ENCODE data around the gene KCNMB2. TPM values are rescaled to one million over a fixed set of nuclear protein-coding genes. Genes with fewer than 3 reads are reported as not detected.

KCNMB2 gene
- total RNA-seq, 3 donors from 2014 or later, result 0.19 to 1.3 TPM; not detected in 1

- no peaks in the 10 kb centered on the region for H3K9me3 ChIP-seq
- H3K4me1 ChIP-seq (ENCODE audit: low read depth), result no peaks in the 10 kb centered on the region
- H3K36me3 ChIP-seq (ENCODE audit: low read depth), result no peaks in the 10 kb centered on the region
- intact Hi-C loops (cut with DNase I, micrococcal nuclease), result no loop called here
- ATAC-seq, result peak; percentile 72
- no peak for TF ChIP-seq CTCF (IDR thresholded peaks at IDR 0.05)
- DNase-seq, result peak in 2 of 3 donors; percentile 21 to 30
- no peak overlapping the region for H3K4me3 ChIP-seq
Observed at GRCh38 chr3:178750639-178751300, 214.5 kb downstream of the KCNMB2 start.

GRCh38 chr3:178752843-178753242 lies 216.6 kb downstream of the KCNMB2 start:
- no peaks in the 10 kb centered on the region for H3K4me1 ChIP-seq (ENCODE audit: low read depth)
- TF ChIP-seq CTCF (IDR thresholded peaks at IDR 0.05), result no peak
- H3K36me3 ChIP-seq (ENCODE audit: low read depth), result no peaks in the 10 kb centered on the region
- ATAC-seq, result no peak
- intact Hi-C loops (cut with DNase I, micrococcal nuclease), result no loop called here
- H3K4me3 ChIP-seq, result no peak overlapping the region
- no peaks in the 10 kb centered on the region for H3K9me3 ChIP-seq
- no peak for DNase-seq

GRCh38 chr3:178754852-178755510 lies 218.7 kb downstream of the KCNMB2 start:
- no peak for DNase-seq
- intact Hi-C loops (cut with DNase I, micrococcal nuclease), result no loop called here
- TF ChIP-seq CTCF (IDR thresholded peaks at IDR 0.05), result no peak

GRCh38 chr3:178761024-178761423 lies 224.8 kb downstream of the KCNMB2 start:
- TF ChIP-seq CTCF (IDR thresholded peaks at IDR 0.05), result no peak
- DNase-seq (no peak), ATAC-seq (no peak)
- Histone ChIP-seq H3K36me3 (ENCODE audit: low read depth) (no peaks in the 10 kb centered on the region), H3K4me1 (ENCODE audit: low read depth) (no peaks in the 10 kb centered on the region), H3K4me3 (no peak overlapping the region), H3K9me3 (no peaks in the 10 kb centered on the region)
- intact Hi-C loops (cut with DNase I, micrococcal nuclease), result no loop called here

More at GRCh38 chr3:178754852-178755510, 218.7 kb downstream of the KCNMB2 start:
- Histone ChIP-seq H3K4me3 (no peak overlapping the region), H3K4me1 (ENCODE audit: low read depth) (no peaks in the 10 kb centered on the region), H3K36me3 (ENCODE audit: low read depth) (no peaks in the 10 kb centered on the region), H3K9me3 (no peaks in the 10 kb centered on the region)
- ATAC-seq, result no peak

GRCh38 chr3:178761461-178761860 lies 225.2 kb downstream of the KCNMB2 start:
- no peak for TF ChIP-seq CTCF (IDR thresholded peaks at IDR 0.05)
- H3K4me1 ChIP-seq (ENCODE audit: low read depth), result no peaks in the 10 kb centered on the region
- intact Hi-C loops (cut with DNase I, micrococcal nuclease), result no loop called here
- no peaks in the 10 kb centered on the region for H3K9me3 ChIP-seq
- DNase-seq (no peak), ATAC-seq (no peak)
- no peaks in the 10 kb centered on the region for H3K36me3 ChIP-seq (ENCODE audit: low read depth)
- H3K4me3 ChIP-seq, result no peak overlapping the region
